ENCODE results near the gene RPTOR. TPM values are rescaled to one million over a fixed set of nuclear protein-coding genes. Genes with fewer than 3 reads are reported as not detected.

The RPTOR gene
- total RNA-seq, 1 experiment from 2014 or later = 46.2 TPM

DNA sequence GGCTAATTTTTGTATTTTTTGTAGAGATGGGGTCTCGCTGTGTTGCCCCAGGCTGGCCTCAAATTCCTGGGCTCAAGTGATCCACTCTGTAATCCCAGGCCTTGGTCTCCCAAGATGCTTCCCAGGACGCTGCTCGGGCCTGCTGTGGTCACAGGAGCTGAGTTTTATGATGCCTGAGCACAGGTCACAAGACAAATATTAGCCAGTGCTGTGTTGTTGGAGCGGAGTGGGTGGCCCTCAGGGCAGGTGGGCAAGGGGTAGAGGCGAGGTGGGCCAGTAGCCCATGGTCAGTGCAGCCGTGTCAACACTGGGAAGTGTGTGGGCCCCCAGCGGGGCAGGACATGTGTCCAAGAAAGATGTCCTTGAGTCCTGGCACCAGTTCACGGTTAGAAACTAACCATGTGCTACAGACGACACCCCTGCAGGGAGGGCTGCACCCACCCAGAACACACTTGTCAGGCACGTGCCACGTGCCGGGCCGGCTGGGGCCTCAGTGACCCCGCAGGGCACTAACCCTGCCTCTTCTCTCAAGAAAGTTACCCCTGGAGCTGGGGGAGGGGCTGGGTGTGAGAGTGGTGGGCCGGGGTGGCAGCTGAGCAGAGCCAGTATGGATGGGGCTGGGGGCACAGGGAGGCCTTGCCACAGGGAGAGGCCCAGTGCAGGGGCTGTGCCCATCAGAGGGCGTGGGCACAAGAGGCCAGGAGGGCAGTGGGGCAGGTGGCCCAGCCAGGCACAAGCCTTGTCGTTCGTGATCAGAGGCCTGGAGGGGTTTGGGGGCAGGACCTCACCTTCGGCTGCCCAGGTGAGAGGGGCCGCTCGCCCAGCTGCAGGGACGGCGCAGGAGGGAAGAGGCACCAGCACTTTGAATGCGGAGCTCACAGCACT, 343.9 kb downstream of the RPTOR start:
- no peaks in the 10 kb centered on the region for H3K9me3 ChIP-seq (ENCODE audit: low read length)
- TF ChIP-seq EZH2 (IDR thresholded peaks at IDR 0.05; ENCODE audit: low read length, unreplicated experiment) (no peak), EZH2phosphoT487 (IDR thresholded peaks at IDR 0.05; ENCODE audit: borderline replicate concordance, low read length) (no peak)
- TF ChIP-seq, protein P1, sequence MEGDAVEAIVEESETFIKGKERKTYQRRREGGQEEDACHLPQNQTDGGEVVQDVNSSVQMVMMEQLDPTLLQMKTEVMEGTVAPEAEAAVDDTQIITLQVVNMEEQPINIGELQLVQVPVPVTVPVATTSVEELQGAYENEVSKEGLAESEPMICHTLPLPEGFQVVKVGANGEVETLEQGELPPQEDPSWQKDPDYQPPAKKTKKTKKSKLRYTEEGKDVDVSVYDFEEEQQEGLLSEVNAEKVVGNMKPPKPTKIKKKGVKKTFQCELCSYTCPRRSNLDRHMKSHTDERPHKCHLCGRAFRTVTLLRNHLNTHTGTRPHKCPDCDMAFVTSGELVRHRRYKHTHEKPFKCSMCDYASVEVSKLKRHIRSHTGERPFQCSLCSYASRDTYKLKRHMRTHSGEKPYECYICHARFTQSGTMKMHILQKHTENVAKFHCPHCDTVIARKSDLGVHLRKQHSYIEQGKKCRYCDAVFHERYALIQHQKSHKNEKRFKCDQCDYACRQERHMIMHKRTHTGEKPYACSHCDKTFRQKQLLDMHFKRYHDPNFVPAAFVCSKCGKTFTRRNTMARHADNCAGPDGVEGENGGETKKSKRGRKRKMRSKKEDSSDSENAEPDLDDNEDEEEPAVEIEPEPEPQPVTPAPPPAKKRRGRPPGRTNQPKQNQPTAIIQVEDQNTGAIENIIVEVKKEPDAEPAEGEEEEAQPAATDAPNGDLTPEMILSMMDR (conservative IDR thresholded peaks at IDR 0.05; ENCODE audit: low read depth, low read length) = no peak
- no peaks in the 10 kb centered on the region for H3K9me2 ChIP-seq (replicated peaks; ENCODE audit: low read length)
- BruUV-seq (replicated peaks) = no TSS peak
- DNase-seq (no peak), ATAC-seq (no peak)
- peaks cover 12% of the 10 kb centered on the region for H3F3A ChIP-seq (ENCODE audit: low read length, unreplicated experiment)
- ChIA-PET POLR2A (ENCODE audit: unreplicated experiment) (no interaction called here), CTCF (no interaction called here)
- H3K4me1 ChIP-seq (ENCODE audit: insufficient read depth, low read length) = peaks cover 35% of the 10 kb centered on the region
- no peak overlapping the region for H3K4me3 ChIP-seq (ENCODE audit: low read length)
- no peak overlapping the region for H2AFZ ChIP-seq (ENCODE audit: low read length)
- no peak overlapping the region for H3K4me2 ChIP-seq (ENCODE audit: low read length)
- intact Hi-C loops (cut with micrococcal nuclease) = no loop called here
- H3K36me3 ChIP-seq (ENCODE audit: low read depth, low read length) = no peaks in the 10 kb centered on the region; the same call in 1 of the 2 replicates
- H3K9ac ChIP-seq (ENCODE audit: low read length) = no peak overlapping the region
- no peak overlapping the region for H3K27ac ChIP-seq (ENCODE audit: low read length)
- no peaks in the 10 kb centered on the region for H3K27me3 ChIP-seq (ENCODE audit: low read length)
- no peaks in the 10 kb centered on the region for H4K20me1 ChIP-seq (ENCODE audit: low read length)
- peaks cover 4% of the 10 kb centered on the region; the same call in 1 of the 2 replicates for H3K79me2 ChIP-seq (ENCODE audit: low read length)

- H3K9ac ChIP-seq (ENCODE audit: low read length) = no peak overlapping the region
- no peak overlapping the region for H3K27ac ChIP-seq (ENCODE audit: low read length)
- BruUV-seq (replicated peaks) = no TSS peak
- no peaks in the 10 kb centered on the region for H4K20me1 ChIP-seq (ENCODE audit: low read length)
- peaks cover 36% of the 10 kb centered on the region for H3K4me1 ChIP-seq (ENCODE audit: insufficient read depth, low read length)
- H3F3A ChIP-seq (ENCODE audit: low read length, unreplicated experiment) = peaks cover 12% of the 10 kb centered on the region
- no peak for DNase-seq
- ChIA-PET POLR2A (ENCODE audit: unreplicated experiment) (interaction anchor here (0.6 kb wide), 1 partner anchor 231 kb away, joined by 5 read pairs; no protein-coding TSS in a partner anchor), CTCF (no interaction called here)
- no peak overlapping the region for H3K4me2 ChIP-seq (ENCODE audit: low read length)
- H3K9me2 ChIP-seq (replicated peaks; ENCODE audit: low read length) = no peaks in the 10 kb centered on the region
- no peaks in the 10 kb centered on the region for H3K27me3 ChIP-seq (ENCODE audit: low read length)
- TF ChIP-seq, protein P1 (conservative IDR thresholded peaks at IDR 0.05; ENCODE audit: low read depth, low read length) = no peak
- TF ChIP-seq EZH2phosphoT487 (IDR thresholded peaks at IDR 0.05; ENCODE audit: borderline replicate concordance, low read length) (no peak), EZH2 (IDR thresholded peaks at IDR 0.05; ENCODE audit: low read length, unreplicated experiment) (no peak)
- H3K36me3 ChIP-seq (ENCODE audit: low read depth, low read length) = peaks cover 9% of the 10 kb centered on the region
- peaks cover 14% of the 10 kb centered on the region for H3K79me2 ChIP-seq (ENCODE audit: low read length)
- H3K9me3 ChIP-seq (ENCODE audit: low read length) = no peaks in the 10 kb centered on the region
- no peak overlapping the region for H3K4me3 ChIP-seq (ENCODE audit: low read length)
- intact Hi-C loops (cut with micrococcal nuclease) = loop anchor here (2.0 to 10.0 kb wide), 2 partner anchors 63 to 435 kb away; no protein-coding TSS in a partner anchor
- H2AFZ ChIP-seq (ENCODE audit: low read length) = no peak overlapping the region
- no peak for ATAC-seq
Observed at GRCh38 chr17:80889231-80890195, 344.9 kb downstream of the RPTOR start.
